HCT116 (cell line): Measurements from ENCODE around the gene DNM2. TPM values are rescaled to one million over a fixed set of nuclear protein-coding genes. Genes with fewer than 3 reads are reported as not detected.

Experiments used
- ATAC-seq: fragments of 200-7000 bp; cut with Tn5 transposase; 2 replicates; pipeline ENCODE4 v1.9.1; 2020; ENCODE audit warnings: mild to moderate bottlenecking, moderate library complexity
- BruUV-seq: library from RNA; stranded (reverse); fragments of 400-500 nt; replicated peaks from 2 replicates; lab custom pipeline; 2021; lab: Mats Ljungman, UMichigan
- CTCF ChIA-PET: fragments of 300-600 bp; sonication (Branson Sonifier 250); formaldehyde crosslinking; loops from one replicate; lab custom pipeline; 2021; ENCODE audit warnings: antibody characterized with exemption; lab: Charles Lee
- POLR2A ChIA-PET: fragments of 300-600, 350-600 bp; sonication (Branson Sonifier 250); formaldehyde crosslinking; loops from one replicate; lab custom pipeline; 2021; ENCODE audit warnings: antibody characterized with exemption; lab: Charles Lee
- RAD21 ChIA-PET, 2 experiments: fragments of 300-600 bp; sonication (Branson Sonifier 250); formaldehyde crosslinking; loops; one replicate each; lab custom pipeline; 2023; ENCODE audit warnings: low total read pairs in 2 of 2; ENCODE audit not compliant: uncharacterized antibody in 2 of 2, unreplicated experiment in 2 of 2, low non-redundant PET in 1 of 2; lab: Charles Lee
- DNase-seq: peaks from one replicate; pipeline ENCODE4 v3.0.0-alpha.2; 2010; ENCODE audit warnings: low read depth, low spot score
- H2AFZ ChIP-seq: fragments of 200-600 bp; shearing (Covaris generic), sonication (generic); 2 replicates; pipeline ENCODE4 v1.6.1; 2017; ENCODE audit warnings: low read depth, mixed run types, mixed read lengths, antibody characterized with exemption, low read length; ENCODE audit not compliant: poor library complexity, severe bottlenecking
- H3K27ac ChIP-seq: 2 replicates; pipeline ENCODE4 v1.5.1; 2012; ENCODE audit warnings: low read depth, low read length
- H3K27me3 ChIP-seq: fragments of 200-600 bp; sonication (generic); 2 replicates; pipeline ENCODE4 v1.6.1; 2016; ENCODE audit warnings: mixed run types, low read length, mixed read lengths; ENCODE audit not compliant: insufficient read depth
- H3K36me3 ChIP-seq, 2 experiments: fragments of 200-500 bp in 1 of 2; fragments of 200-600 bp in 1 of 2; sonication (Bioruptor generic) in 1 of 2; sonication (generic) in 1 of 2; 2 replicates each; pipeline versions ENCODE4 v1.5.1 to v1.6.1; 2014 to 2016; ENCODE audit warnings: low read length in 2 of 2, inconsistent platforms in 1 of 2, mixed read lengths in 1 of 2, mixed run types in 1 of 2; ENCODE audit not compliant: insufficient read depth in 2 of 2, control insufficient read depth in 1 of 2
- H3K4me1 ChIP-seq, 2 experiments: fragments of 200-600 bp in 1 of 2; sonication (generic) in 1 of 2; 2 replicates each; pipeline versions ENCODE4 v1.5.1 to v1.6.1; 2012 to 2017; ENCODE audit warnings: low read length in 2 of 2, inconsistent platforms in 1 of 2, mild to moderate bottlenecking in 1 of 2, mixed read lengths in 1 of 2, mixed run types in 1 of 2, moderate library complexity in 1 of 2; ENCODE audit not compliant: insufficient read depth in 2 of 2, control insufficient read depth in 1 of 2
- H3K4me2 ChIP-seq: fragments of 200-600 bp; sonication (generic); 2 replicates; pipeline ENCODE4 v1.6.1; 2017; ENCODE audit warnings: mixed run types, low read length, mixed read lengths
- H3K4me3 ChIP-seq, 2 experiments: fragments of 200-600 bp in 1 of 2; sonication (generic) in 1 of 2; replicated peaks in 1 of 2; 2 replicates each; pipeline ENCODE4 v1.5.1; 2011 to 2016; ENCODE audit warnings: low read length in 2 of 2, control low read depth in 1 of 2, low read depth in 1 of 2, mild to moderate bottlenecking in 1 of 2, mixed read lengths in 1 of 2, mixed run types in 1 of 2
- H3K79me2 ChIP-seq: fragments of 200-600 bp; sonication (generic); 2 replicates; pipeline ENCODE4 v1.6.1; 2017; ENCODE audit warnings: mild to moderate bottlenecking, mixed run types, low read length, moderate library complexity, mixed read lengths; ENCODE audit not compliant: insufficient read depth
- H3K9ac ChIP-seq: fragments of 200-600 bp; sonication (generic); 2 replicates; pipeline ENCODE4 v1.6.1; 2016; ENCODE audit warnings: low read length, mixed read lengths
- H3K9me2 ChIP-seq: fragments of 200-600 bp; sonication (generic), shearing (Covaris generic); 2 replicates; pipeline ENCODE4 v1.6.1; 2017; ENCODE audit warnings: mixed run types, mild to moderate bottlenecking, moderate library complexity; ENCODE audit not compliant: insufficient read depth
- H3K9me3 ChIP-seq, 2 experiments: fragments of 200-500 bp in 1 of 2; fragments of 200-600 bp in 1 of 2; sonication (Bioruptor generic) in 1 of 2; sonication (generic) in 1 of 2; 2 replicates each; pipeline ENCODE4 v1.6.1; 2014 to 2017; ENCODE audit warnings: low read length in 2 of 2, mixed read lengths in 2 of 2, inconsistent platforms in 1 of 2, low read depth in 1 of 2, mild to moderate bottlenecking in 1 of 2, mixed run types in 1 of 2, moderate library complexity in 1 of 2; ENCODE audit not compliant: control insufficient read depth in 1 of 2, insufficient read depth in 1 of 2
- H4K20me1 ChIP-seq: fragments of 200-600 bp; sonication (generic), shearing (Covaris generic); 2 replicates; pipeline ENCODE4 v1.6.1; 2017; ENCODE audit warnings: mixed run types, mild to moderate bottlenecking, moderate library complexity; ENCODE audit not compliant: insufficient read depth
- ELF1 ChIP-seq: IDR thresholded peaks from 2 replicates; pipeline ENCODE4 v1.6.1; 2012; ENCODE audit warnings: low read depth, borderline replicate concordance
- EZH2 ChIP-seq: fragments of 200-600 bp; sonication (generic); IDR thresholded peaks from 2 replicates; pipeline ENCODE4 v1.6.1; 2017; ENCODE audit warnings: antibody characterized with exemption, mixed run types
- FOSL1 ChIP-seq: IDR thresholded peaks from 2 replicates; pipeline ENCODE4 v1.6.1; 2012; ENCODE audit warnings: low read depth
- JUND ChIP-seq: IDR thresholded peaks from 2 replicates; pipeline ENCODE4 v1.6.1; 2012
- POLR2A ChIP-seq: IDR thresholded peaks from 2 replicates; pipeline ENCODE4 v1.7.0; 2011; ENCODE audit warnings: borderline replicate concordance; ENCODE audit not compliant: insufficient read depth, insufficient read length; ENCODE audit errors: extremely low read depth
- POLR2AphosphoS5 ChIP-seq: IDR thresholded peaks from 2 replicates; pipeline ENCODE4 v1.6.1; 2011; ENCODE audit warnings: mild to moderate bottlenecking, low read depth, low read length, moderate library complexity
- RAD21 ChIP-seq: IDR thresholded peaks from 2 replicates; pipeline ENCODE4 v1.6.1; 2012; ENCODE audit warnings: low read depth, mild to moderate bottlenecking
- TCF7L2 ChIP-seq: IDR thresholded peaks from 2 replicates; pipeline ENCODE4 v1.7.0; 2011; ENCODE audit warnings: borderline replicate concordance, inconsistent platforms; ENCODE audit not compliant: insufficient read depth, insufficient read length; ENCODE audit errors: extremely low read depth
- YY1 ChIP-seq: IDR thresholded peaks from 2 replicates; pipeline ENCODE4 v1.6.1; 2011; ENCODE audit warnings: low read length, low read depth, moderate library complexity, mild to moderate bottlenecking; ENCODE audit not compliant: insufficient replicate concordance; ENCODE audit errors: extremely low read depth
- intact Hi-C: fragments of 100-400 bp; cut with micrococcal nuclease; formaldehyde crosslinking; loops from 2 replicates; pipeline ENCODE4 v1.10.0; 2022
- total RNA-seq: library from RNA; stranded (reverse); gene quantifications from one replicate; pipeline ENCODE4 v1.2.1, GENCODE V29; 2021; ENCODE audit not compliant: unreplicated experiment
- TF ChIP-seq, protein P1 (sequence below), 3 experiments: fragments of 200-600 bp in 1 of 3; sonication (generic) in 1 of 3; IDR thresholded peaks in 2 of 3; conservative IDR thresholded peaks in 1 of 3; 2 replicates each; pipeline ENCODE4 v1.5.1; 2012 to 2017; ENCODE audit warnings: low read depth in 2 of 3, low read length in 2 of 3, antibody characterized with exemption in 1 of 3, borderline replicate concordance in 1 of 3, control low read depth in 1 of 3, mild to moderate bottlenecking in 1 of 3, mixed read lengths in 1 of 3, mixed run types in 1 of 3, moderate library complexity in 1 of 3; ENCODE audit not compliant: insufficient read depth in 1 of 3
- TF ChIP-seq, protein P2 (sequence below): IDR thresholded peaks from 2 replicates; pipeline ENCODE4 v1.6.1; 2012
- TF ChIP-seq, protein P3 (sequence below): IDR thresholded peaks from 2 replicates; pipeline ENCODE4 v1.6.1; 2012; ENCODE audit warnings: low read depth

Gene DNM2
- total RNA-seq, 1 experiment from 2014 or later = 183 TPM

DNA sequence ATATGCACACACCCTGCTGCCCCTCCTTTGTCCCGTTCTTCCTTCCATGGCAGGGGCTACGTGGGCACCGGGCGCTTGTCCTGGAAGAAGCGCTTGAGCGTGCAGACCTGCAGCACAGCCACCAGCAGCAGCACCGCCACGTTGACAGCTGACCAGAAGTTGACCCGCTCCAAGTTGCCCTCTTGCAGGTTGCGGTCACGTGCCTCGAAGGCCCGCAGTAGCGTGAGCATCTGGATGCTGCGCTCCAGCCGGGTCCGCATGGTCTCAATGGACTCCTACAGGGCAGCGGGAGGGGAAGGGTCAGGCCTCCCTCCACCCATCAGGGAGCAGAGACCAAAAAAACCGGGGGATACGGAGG is 115.0 kb downstream of the DNM2 start:
- no peaks in the 10 kb centered on the region for H4K20me1 ChIP-seq
- RAD21 ChIA-PET = no interaction called here
- intact Hi-C loops = no loop called here
- CTCF ChIA-PET = no interaction called here
- peaks cover 8 to 9% of the 10 kb centered on the region in 2 experiments; a peak in 3 of 4 replicates for H3K36me3 ChIP-seq
- no peak overlapping the region for H2AFZ ChIP-seq
- H3K79me2 ChIP-seq = no peaks in the 10 kb centered on the region
- POLR2A ChIA-PET = no interaction called here
- no peak overlapping the region for H3K27ac ChIP-seq
- DNase-seq = no peak
- no TSS peak for BruUV-seq
- no peaks in the 10 kb centered on the region for H3K9me2 ChIP-seq
- no peak overlapping the region for H3K4me2 ChIP-seq
- H3K4me1 ChIP-seq = peaks cover 10 to 22% of the 10 kb centered on the region in 2 experiments; a peak in 3 of 4 replicates
- H3K9ac ChIP-seq = no peak overlapping the region
- TF ChIP-seq ELF1 (no peak), TCF7L2 (no peak), JUND (no peak)
- TF ChIP-seq, protein P1, sequence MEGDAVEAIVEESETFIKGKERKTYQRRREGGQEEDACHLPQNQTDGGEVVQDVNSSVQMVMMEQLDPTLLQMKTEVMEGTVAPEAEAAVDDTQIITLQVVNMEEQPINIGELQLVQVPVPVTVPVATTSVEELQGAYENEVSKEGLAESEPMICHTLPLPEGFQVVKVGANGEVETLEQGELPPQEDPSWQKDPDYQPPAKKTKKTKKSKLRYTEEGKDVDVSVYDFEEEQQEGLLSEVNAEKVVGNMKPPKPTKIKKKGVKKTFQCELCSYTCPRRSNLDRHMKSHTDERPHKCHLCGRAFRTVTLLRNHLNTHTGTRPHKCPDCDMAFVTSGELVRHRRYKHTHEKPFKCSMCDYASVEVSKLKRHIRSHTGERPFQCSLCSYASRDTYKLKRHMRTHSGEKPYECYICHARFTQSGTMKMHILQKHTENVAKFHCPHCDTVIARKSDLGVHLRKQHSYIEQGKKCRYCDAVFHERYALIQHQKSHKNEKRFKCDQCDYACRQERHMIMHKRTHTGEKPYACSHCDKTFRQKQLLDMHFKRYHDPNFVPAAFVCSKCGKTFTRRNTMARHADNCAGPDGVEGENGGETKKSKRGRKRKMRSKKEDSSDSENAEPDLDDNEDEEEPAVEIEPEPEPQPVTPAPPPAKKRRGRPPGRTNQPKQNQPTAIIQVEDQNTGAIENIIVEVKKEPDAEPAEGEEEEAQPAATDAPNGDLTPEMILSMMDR (IDR thresholded peaks at IDR 0.05 in 2 of 3, conservative IDR thresholded peaks at IDR 0.05 in 1 of 3; ENCODE audit: borderline replicate concordance in 1 of 3, insufficient read depth in 1 of 3, low read depth in 2 of 3, low read length in 2 of 3) = no peak
- no peak for ATAC-seq
- no peaks in the 10 kb centered on the region for H3K27me3 ChIP-seq
- H3K9me3 ChIP-seq = no peaks in the 10 kb centered on the region; a peak in 1 of 4 replicates
- H3K4me3 ChIP-seq = no peak overlapping the region

DNA sequence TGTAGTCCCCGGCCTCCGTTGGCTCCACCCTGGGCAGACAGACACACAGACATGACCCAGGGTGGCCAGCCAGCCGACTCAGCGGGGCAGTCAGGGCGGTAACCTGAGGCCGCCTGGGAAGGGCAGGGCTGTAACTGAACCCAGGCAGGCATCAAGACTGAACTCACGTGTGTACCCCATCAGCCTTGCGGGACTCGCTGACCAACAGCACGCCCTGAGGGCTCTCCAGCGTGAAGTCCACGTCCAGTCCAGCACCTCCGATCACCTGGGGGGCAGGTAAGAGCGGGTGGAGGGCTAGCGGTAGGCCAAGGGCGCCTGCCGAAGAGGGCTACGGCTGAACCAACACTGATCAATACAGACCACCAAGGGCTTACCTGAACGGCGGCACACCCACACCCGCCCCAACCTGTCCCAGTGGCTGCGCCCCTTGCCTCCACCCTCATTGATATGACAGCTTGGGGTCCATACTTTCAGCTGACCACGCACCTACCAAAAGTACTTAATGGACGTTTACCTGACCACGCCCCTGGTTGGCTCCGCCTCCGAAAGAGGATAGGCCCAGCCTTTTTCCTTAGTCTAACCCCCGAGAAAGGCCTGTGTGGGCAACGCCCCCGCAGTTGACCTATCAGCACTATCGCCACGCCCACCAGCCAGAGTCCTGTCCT is 117.3 kb downstream of the DNM2 start:
- POLR2A ChIA-PET = interaction anchor here (0.6 to 1.6 kb wide), 8 partner anchors 11 to 313 kb away, joined by 3 to 12 read pairs (median 3); partner anchors contain the start of gene DNM2
- H3K9ac ChIP-seq = peak overlapping the region; percentile 73
- TF ChIP-seq, protein P2, sequence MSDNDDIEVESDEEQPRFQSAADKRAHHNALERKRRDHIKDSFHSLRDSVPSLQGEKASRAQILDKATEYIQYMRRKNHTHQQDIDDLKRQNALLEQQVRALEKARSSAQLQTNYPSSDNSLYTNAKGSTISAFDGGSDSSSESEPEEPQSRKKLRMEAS = no peak; the same call in 1 of the 2 replicates
- no peak for TF ChIP-seq FOSL1
- 0 out of 2 replicates have a peak, but pooled peaks have one; percentile 35 for TF ChIP-seq JUND
- TF ChIP-seq YY1 = no peak
- TF ChIP-seq POLR2AphosphoS5 = peak; percentile 57
- TF ChIP-seq, protein P3, sequence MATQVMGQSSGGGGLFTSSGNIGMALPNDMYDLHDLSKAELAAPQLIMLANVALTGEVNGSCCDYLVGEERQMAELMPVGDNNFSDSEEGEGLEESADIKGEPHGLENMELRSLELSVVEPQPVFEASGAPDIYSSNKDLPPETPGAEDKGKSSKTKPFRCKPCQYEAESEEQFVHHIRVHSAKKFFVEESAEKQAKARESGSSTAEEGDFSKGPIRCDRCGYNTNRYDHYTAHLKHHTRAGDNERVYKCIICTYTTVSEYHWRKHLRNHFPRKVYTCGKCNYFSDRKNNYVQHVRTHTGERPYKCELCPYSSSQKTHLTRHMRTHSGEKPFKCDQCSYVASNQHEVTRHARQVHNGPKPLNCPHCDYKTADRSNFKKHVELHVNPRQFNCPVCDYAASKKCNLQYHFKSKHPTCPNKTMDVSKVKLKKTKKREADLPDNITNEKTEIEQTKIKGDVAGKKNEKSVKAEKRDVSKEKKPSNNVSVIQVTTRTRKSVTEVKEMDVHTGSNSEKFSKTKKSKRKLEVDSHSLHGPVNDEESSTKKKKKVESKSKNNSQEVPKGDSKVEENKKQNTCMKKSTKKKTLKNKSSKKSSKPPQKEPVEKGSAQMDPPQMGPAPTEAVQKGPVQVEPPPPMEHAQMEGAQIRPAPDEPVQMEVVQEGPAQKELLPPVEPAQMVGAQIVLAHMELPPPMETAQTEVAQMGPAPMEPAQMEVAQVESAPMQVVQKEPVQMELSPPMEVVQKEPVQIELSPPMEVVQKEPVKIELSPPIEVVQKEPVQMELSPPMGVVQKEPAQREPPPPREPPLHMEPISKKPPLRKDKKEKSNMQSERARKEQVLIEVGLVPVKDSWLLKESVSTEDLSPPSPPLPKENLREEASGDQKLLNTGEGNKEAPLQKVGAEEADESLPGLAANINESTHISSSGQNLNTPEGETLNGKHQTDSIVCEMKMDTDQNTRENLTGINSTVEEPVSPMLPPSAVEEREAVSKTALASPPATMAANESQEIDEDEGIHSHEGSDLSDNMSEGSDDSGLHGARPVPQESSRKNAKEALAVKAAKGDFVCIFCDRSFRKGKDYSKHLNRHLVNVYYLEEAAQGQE = no peak
- no peak for TF ChIP-seq EZH2
- TF ChIP-seq RAD21 = no peak
- TF ChIP-seq POLR2A = no peak
- TF ChIP-seq ELF1 = no peak

More for the DNA sequence above, 117.3 kb downstream of the DNM2 start:
- ChIA-PET RAD21 (interaction anchor here (1.2 to 1.5 kb wide), 3 partner anchors 29 to 118 kb away, joined by 3 to 5 read pairs (median 5); partner anchors contain the start of gene DNM2 (in 2 of the 2)), CTCF (interaction anchor here (0.6 to 2.7 kb wide), 11 partner anchors 11 to 610 kb away, joined by 3 to 52 read pairs (median 7); partner anchors contain the start of genes CARM1 and DNM2)
- no peaks in the 10 kb centered on the region for H3K27me3 ChIP-seq
- ATAC-seq = peak; percentile 9
- H3K4me1 ChIP-seq = peaks cover 10 to 22% of the 10 kb centered on the region in 2 experiments; a peak in 3 of 4 replicates
- no peaks in the 10 kb centered on the region for H4K20me1 ChIP-seq
- H2AFZ ChIP-seq = no peak overlapping the region
- no peak for DNase-seq
- H3K9me3 ChIP-seq = no peaks in the 10 kb centered on the region; a peak in 1 of 4 replicates
- BruUV-seq = TSS peak; percentile 63
- H3K9me2 ChIP-seq = no peaks in the 10 kb centered on the region
- peaks cover 8 to 9% of the 10 kb centered on the region in 2 experiments; a peak in 3 of 4 replicates for H3K36me3 ChIP-seq
- intact Hi-C loops = loop anchor here (2.0 kb wide), 1 partner anchor 118 kb away; no protein-coding TSS in a partner anchor
- peak overlapping the region; percentile 72 to 83 for H3K4me3 ChIP-seq
- H3K4me2 ChIP-seq = peak overlapping the region; percentile 87
- peak overlapping the region; percentile 72 for H3K27ac ChIP-seq
- no peaks in the 10 kb centered on the region for H3K79me2 ChIP-seq
